Activated CD8-positive, alpha-beta memory T cell treated with anti-CD3 and anti-CD28 coated beads, Interleukin-2, amount 50 U/mL, for 48 hours (primary cell): ENCODE results near the gene ADAMTS8.

Experiments
- DNase-seq: peaks from one replicate; pipeline ENCODE4 v3.0.0-alpha.2; 2020

Gene ADAMTS8, protein sequence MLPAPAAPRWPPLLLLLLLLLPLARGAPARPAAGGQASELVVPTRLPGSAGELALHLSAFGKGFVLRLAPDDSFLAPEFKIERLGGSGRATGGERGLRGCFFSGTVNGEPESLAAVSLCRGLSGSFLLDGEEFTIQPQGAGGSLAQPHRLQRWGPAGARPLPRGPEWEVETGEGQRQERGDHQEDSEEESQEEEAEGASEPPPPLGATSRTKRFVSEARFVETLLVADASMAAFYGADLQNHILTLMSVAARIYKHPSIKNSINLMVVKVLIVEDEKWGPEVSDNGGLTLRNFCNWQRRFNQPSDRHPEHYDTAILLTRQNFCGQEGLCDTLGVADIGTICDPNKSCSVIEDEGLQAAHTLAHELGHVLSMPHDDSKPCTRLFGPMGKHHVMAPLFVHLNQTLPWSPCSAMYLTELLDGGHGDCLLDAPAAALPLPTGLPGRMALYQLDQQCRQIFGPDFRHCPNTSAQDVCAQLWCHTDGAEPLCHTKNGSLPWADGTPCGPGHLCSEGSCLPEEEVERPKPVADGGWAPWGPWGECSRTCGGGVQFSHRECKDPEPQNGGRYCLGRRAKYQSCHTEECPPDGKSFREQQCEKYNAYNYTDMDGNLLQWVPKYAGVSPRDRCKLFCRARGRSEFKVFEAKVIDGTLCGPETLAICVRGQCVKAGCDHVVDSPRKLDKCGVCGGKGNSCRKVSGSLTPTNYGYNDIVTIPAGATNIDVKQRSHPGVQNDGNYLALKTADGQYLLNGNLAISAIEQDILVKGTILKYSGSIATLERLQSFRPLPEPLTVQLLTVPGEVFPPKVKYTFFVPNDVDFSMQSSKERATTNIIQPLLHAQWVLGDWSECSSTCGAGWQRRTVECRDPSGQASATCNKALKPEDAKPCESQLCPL

GRCh38 chr11:130428316-130429119, at the start of gene ADAMTS8:
TSS of gene ADAMTS8 (minus strand) at chr11:130428609. CDS start at chr11:130428286, 323 bp downstream.
- DNase-seq, result no peak

GRCh38 chr11:130477586-130478203, 49.3 kb upstream of the ADAMTS8 start:
- no peak for DNase-seq

GRCh38 chr11:130476922-130477491, 48.6 kb upstream of the ADAMTS8 start:
- no peak for DNase-seq

DNA sequence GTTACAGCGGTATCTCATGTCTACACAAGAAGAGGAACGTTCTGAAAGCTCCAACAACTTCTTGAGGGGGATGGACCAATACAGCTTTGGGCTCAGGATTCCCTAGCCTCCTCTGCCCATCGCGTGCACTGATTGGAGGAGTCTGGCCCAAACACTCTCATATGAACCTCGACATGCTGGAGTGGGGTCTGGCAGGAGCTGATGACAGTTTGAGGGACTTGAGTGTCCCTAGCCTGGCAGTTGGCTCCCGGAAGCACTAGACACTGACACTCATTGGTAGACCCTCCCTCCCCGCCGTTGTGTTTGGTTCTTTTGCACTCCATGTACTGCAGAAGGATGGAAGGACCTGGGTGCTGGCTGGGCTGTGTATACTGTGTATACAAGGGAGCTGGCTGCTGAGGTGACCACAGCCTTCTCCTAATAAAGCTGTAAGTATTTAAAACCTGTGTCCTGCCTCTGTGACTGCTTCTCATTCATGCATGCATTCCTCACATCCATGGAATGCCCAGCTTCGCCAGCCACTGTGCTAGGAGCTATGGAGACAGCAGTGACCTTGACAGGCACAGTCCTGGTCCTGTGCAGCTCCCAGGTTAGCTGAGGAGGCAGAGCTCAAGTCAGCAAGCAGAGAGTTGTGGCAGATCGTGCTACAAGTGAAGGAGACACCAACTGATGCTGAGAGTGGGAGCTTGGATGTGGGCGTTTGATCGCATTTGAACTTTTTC, 48.0 kb upstream of the ADAMTS8 start:
- DNase-seq, result no peak

DNA sequence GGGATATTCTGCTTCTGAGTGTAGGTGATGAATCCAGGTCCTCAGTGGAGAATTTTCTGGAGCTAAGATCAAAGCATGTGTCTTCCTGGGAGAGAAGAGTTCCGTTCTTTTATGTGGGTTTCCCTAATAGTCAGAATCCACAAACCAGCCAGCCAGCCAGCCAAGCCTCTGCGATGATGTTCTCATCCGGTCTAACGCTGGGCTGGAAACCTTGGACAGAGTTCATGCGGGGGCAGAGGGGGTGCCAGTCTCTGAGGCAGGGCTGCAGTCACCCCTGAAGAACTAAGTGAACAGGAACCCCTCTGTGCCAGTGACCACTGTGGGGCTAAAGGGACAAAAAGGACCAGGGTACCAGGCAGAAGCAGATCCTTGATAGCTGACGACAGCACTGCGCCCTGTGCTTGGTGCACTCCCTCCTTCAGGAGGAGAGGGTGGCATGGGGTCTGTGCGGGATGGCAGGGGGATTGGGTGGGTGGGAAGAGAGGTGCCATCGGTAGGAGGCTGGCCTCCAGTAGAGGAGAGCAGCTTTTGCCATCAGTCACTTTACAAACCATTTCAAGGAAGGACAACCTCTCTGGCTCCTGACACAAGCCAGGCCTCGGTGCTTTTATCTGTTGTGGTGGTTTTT, 47.1 kb upstream of the ADAMTS8 start:
- DNase-seq, result no peak

DNA sequence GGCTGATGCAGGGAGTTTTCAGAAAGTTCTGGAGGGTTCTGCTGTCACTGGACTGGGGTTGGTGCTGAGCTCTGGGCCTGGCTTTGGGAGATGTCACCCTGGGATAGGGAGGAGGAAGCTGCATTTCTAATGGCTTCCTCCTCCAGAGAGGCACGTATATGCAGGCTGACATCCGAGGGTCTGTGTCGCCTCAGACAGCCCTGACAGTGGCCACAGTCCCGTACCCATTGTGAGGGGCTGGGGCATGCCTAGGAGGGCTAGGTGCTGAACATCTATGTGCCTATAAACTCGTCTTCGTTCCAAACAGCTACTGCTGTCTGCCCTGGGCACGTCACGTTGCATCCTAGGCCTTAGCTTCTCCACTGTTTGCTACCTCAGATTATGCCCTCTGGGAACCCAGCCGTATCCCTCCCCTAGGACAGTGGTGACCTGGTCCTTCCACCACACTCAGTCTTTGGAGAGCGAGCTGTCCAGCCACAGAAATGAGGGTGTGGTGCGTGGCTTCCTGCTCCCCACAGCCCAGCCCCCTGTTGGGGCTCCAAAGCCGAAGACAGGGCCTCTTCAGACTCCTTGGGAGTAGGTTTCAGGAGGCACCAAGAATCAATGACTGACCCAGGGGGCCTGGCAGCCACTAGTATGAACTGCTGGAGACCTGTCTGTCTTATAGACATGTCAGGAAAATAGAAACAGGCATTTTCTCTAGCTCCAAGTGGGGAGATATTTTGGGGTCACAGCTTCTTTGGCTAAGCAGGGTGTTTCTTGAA, 46.4 kb upstream of the ADAMTS8 start:
- DNase-seq, result no peak

DNA sequence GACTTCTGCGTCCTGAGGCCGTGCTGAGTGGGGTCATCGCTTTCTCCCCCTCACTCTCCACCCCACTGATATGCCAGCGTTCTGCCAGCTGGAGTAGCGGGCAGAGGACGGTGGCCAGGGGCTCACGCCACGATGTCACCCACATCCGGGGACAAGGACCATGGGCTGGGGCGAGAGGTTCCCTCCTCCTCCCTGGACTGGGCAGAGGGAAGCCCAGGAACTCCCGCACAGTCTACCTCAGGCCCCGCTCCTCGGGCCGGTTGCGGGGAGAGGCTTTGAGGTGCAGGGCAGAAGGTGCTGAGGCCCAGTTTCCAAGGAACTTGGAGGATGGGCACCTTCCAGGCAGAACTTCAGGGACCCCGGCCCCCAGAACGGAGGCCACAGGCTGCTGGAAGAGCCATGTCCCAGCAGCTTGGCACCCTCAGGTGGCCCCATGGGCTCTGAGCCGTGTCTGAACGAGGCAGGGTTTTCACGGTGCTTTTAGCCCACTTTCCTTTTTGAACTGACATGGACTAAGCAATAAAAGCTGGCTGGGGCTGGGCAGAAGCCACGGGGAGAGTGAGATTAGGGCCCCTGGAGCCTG, 45.5 kb upstream of the ADAMTS8 start:
- DNase-seq, result no peak

DNA sequence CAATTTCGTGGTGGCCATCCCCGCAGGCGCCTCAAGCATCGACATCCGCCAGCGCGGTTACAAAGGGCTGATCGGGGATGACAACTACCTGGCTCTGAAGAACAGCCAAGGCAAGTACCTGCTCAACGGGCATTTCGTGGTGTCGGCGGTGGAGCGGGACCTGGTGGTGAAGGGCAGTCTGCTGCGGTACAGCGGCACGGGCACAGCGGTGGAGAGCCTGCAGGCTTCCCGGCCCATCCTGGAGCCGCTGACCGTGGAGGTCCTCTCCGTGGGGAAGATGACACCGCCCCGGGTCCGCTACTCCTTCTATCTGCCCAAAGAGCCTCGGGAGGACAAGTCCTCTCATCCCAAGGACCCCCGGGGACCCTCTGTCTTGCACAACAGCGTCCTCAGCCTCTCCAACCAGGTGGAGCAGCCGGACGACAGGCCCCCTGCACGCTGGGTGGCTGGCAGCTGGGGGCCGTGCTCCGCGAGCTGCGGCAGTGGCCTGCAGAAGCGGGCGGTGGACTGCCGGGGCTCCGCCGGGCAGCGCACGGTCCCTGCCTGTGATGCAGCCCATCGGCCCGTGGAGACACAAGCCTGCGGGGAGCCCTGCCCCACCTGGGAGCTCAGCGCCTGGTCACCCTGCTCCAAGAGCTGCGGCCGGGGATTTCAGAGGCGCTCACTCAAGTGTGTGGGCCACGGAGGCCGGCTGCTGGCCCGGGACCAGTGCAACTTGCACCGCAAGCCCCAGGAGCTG, 44.8 kb upstream of the ADAMTS8 start:
- no peak for DNase-seq

- no peak for DNase-seq
These were observed 44.1 kb upstream of the ADAMTS8 start for GRCh38 chr11:130472434-130472961.

DNA sequence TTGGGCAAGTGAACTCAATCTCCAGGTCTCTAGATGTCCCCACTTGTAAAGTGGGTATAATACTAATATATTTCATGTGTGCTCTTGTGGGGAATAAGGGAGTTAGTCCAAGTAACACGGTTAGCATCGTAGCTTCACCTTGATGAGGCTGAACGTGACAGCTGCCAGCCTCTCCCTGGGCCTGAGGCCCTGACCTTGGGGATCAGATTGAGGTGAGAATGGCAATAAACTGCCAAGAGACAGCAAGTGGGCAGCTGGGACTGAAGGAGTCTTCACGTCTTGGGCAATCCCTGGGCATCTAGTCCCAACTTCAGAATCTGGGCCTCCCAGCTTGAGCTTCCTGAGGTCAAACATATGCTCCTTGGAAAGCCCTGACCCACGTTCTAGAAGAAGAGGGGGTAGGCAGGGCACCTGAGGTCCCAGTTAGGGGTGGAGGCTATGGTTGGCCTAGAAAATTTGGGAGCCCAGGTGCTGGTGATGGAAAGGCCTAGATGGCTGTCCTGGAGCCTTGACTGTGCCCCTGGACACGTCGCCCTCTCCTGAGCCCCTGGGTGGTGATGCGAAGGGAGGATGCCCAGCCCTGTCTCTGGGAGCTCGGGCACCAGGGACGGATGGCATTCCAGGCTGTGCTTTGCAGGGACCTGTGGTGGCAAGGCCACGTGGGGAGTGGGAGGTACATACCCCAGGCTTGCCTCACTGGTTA, 43.5 kb upstream of the ADAMTS8 start:
- DNase-seq, result peak; percentile 32

DNA sequence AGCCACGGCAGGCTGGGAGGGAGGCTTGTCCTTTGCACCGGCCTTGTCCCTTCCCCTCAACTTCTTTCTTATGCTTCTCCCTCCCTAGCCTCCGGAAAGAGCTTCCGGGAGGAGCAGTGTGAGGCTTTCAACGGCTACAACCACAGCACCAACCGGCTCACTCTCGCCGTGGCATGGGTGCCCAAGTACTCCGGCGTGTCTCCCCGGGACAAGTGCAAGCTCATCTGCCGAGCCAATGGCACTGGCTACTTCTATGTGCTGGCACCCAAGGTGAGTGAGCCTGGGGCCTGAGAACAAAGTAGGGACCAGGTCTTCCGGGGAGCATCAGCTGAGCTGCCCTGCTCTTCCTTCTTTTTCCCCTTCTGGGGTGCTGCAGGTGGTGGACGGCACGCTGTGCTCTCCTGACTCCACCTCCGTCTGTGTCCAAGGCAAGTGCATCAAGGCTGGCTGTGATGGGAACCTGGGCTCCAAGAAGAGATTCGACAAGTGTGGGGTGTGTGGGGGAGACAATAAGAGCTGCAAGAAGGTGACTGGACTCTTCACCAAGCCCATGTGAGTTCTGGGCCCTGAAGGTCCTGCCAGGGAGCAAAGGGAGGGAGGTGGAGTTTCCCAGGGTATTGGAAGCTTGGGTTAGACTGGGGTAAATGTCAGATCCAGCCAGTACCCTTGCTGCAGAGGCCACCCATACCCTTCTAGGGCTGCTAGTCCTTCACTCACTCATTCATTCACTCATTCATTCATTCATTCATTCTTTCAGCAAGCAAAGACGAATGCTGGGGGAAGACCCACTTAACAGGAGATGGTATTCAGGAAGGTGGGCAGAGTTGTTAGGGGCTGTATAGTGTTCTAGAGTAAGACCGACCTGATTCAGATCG, 42.7 kb upstream of the ADAMTS8 start:
- DNase-seq, result peak; percentile 20

GRCh38 chr11:130469181-130469580, 40.8 kb upstream of the ADAMTS8 start:
- DNase-seq, result no peak

- DNase-seq, result no peak
These were observed 38.9 kb upstream of the ADAMTS8 start for GRCh38 chr11:130467116-130467900.

GRCh38 chr11:130465263-130465662, 36.9 kb upstream of the ADAMTS8 start:
- DNase-seq, result no peak

- DNase-seq, result no peak
These were observed 35.9 kb upstream of the ADAMTS8 start for GRCh38 chr11:130464291-130464812.

DNA sequence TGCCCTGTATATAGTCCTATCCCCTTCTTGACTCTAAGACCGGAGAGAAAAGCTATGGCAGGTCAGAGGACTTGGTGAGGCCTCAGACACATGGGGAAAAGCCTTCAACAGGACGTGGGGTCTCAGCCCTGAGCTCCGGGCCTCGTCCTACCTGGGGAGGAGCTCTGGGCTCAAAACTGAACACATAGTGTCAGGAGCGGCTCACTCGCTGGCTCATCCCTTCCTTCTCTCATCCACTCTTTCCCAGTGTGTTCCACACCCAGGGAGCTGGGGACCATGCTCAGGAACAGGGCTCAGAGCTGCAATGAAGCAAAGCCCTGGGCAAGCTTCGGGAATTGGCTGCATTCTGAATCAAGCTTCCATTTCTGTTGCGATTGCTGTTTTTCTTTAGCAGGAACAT, 34.5 kb upstream of the ADAMTS8 start:
- DNase-seq, result no peak
